ENCODE measurements around the gene CR2.

GRCh38 chr1:207423560-207424292 is 30.4 kb upstream of the CR2 start:
- TF ChIP-seq POLR2AphosphoS5 (IDR thresholded peaks at IDR 0.05; ENCODE audit: low read depth, low read length) (no peak), IRF3 (IDR thresholded peaks at IDR 0.05; ENCODE audit: low read depth, low read length) (no peak), CTCF (IDR thresholded peaks at IDR 0.05) (no peak), RAD21 (IDR thresholded peaks at IDR 0.05; ENCODE audit: low read length) (no peak), EP300 (IDR thresholded peaks at IDR 0.05; ENCODE audit: borderline replicate concordance in 1 of 2, low read depth in 1 of 2, low read length in 1 of 2) (no peak), FOXM1 (IDR thresholded peaks at IDR 0.05; ENCODE audit: low read depth) (no peak), RCOR1 (IDR thresholded peaks at IDR 0.05; ENCODE audit: low read length) (no peak)
- TF ChIP-seq, protein P1, sequence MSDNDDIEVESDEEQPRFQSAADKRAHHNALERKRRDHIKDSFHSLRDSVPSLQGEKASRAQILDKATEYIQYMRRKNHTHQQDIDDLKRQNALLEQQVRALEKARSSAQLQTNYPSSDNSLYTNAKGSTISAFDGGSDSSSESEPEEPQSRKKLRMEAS (IDR thresholded peaks at IDR 0.05; ENCODE audit: low read depth), result no peak
- TF ChIP-seq, protein P2, sequence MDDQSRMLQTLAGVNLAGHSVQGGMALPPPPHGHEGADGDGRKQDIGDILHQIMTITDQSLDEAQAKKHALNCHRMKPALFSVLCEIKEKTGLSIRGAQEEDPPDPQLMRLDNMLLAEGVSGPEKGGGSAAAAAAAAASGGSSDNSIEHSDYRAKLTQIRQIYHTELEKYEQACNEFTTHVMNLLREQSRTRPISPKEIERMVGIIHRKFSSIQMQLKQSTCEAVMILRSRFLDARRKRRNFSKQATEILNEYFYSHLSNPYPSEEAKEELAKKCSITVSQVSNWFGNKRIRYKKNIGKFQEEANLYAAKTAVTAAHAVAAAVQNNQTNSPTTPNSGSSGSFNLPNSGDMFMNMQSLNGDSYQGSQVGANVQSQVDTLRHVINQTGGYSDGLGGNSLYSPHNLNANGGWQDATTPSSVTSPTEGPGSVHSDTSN (IDR thresholded peaks at IDR 0.05), result no peak

All from SK-N-SH (cell line).